Measurements from ENCODE around the gene RAPGEF1.

RAPGEF1 gene

DNA sequence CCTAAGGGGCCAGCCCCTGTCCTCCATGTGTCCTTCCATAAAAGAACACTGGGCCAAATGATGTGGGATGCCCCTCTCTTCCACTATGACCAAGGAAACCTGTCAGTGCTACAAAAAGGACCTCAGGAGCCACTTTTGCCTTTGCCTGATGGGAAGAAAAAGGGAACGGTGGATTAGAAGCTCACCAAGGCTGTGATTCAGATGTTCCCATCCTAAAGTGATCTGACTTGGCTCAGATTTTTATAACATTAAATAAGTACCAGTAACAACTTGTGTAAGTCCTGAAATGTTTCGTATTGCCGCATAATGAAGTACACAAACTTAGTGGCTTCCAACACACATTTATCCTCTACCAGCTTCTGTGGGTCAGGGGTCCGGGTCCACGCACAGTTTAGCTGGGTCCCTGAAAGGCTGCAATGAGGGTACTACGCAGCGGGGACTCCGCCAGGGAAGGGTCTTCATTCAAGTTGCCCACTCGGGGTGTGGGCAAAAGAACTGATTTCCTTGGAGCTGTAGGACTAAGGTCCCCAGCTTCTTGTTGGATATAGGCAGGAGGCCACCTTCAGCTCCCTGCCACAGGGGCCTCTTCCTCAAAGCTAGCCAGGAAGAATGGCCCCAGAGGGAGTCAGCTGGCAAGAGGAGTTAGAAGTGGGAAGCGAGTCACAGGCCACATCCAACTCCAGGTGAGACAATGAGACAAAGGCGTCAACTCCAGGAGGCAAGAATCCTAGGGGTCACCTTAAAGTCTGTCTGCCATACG lies 60.4 kb downstream of the RAPGEF1 start:
- no peak for TF ChIP-seq CTCF (IDR thresholded peaks at IDR 0.05; ENCODE audit: control insufficient read depth, extremely low read depth, insufficient read depth)
- DNase-seq (ENCODE audit: low read depth), result no peak
- no peak overlapping the region for H3K4me3 ChIP-seq (ENCODE audit: low read depth, low read length)

DNA sequence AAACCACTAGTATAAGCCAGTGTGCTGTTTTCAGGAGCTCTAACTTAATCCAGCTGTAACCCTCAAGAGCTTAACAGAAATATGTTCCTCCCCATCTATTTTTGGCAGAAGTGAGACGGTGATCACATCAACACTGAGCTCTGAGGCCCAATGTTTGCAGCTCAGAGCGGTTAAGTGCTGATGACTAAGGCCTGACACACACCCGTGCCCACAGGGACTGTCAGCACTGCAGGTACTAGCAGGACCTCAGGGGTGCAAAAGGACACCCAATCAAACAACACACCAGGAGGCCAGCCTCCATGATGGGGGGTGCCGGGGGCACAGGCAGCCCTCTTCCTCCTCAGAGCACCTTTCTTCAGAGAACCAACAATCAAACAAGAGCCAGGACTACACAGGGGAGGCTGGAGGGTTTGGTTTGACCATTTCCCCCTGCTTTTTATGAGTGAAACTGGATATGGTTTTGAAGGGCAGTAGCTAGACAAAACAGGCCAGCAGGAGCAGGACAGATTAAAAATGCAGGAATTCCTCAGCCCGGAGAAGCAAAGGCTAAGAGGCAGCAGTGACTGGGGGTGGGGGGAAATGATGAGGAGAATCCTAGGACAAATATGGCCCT lies 61.3 kb downstream of the RAPGEF1 start:
- no peak for TF ChIP-seq CTCF (IDR thresholded peaks at IDR 0.05; ENCODE audit: control insufficient read depth, extremely low read depth, insufficient read depth)
- H3K4me3 ChIP-seq (ENCODE audit: low read depth, low read length), result no peak overlapping the region
- DNase-seq (ENCODE audit: low read depth), result no peak

DNA sequence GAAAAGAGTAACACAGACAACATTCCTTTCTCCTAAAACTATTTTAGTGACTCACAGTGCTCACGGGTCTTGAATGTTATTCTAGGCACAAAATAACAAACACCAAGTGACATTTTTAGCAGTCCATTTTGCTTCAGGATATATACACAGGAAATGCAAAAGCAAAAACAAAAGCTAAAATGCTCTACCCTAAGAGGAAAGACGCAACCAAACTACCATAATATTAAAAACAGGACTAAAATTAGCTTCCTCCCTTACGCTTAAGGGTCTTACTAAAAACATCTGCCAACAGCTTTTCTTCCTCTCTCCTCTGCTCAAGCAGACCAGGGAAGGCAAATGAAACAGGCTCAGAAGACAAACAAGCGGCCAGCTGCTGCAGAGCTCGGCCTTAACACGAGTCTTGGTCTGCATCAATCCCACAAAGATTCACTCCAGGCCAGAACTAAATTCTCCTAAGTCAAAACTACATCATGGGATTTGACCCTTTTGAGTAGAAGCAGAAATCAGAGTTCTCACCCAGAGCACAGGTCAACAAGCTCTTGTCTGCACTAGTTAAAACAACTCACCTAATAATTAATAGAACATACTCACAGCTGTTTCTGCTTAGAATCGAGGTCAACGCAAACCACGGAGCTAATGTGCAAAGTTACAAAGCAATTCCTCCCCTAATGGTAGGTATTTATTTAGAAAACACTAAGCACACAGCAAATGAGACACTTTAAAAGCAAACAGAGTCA lies 62.3 kb downstream of the RAPGEF1 start:
- TF ChIP-seq CTCF (IDR thresholded peaks at IDR 0.05; ENCODE audit: control insufficient read depth, extremely low read depth, insufficient read depth), result no peak
- no peak for DNase-seq (ENCODE audit: low read depth)
- H3K4me3 ChIP-seq (ENCODE audit: low read depth, low read length), result no peak overlapping the region

- TF ChIP-seq CTCF (IDR thresholded peaks at IDR 0.05; ENCODE audit: control insufficient read depth, extremely low read depth, insufficient read depth), result no peak
- H3K4me3 ChIP-seq (ENCODE audit: low read depth, low read length), result no peak overlapping the region
- DNase-seq (ENCODE audit: low read depth), result no peak
Measured at GRCh38 chr9:131677049-131677443, 62.8 kb downstream of the RAPGEF1 start.

- no peak for TF ChIP-seq CTCF (IDR thresholded peaks at IDR 0.05; ENCODE audit: control insufficient read depth, extremely low read depth, insufficient read depth)
- no peak overlapping the region for H3K4me3 ChIP-seq (ENCODE audit: low read depth, low read length)
- no peak for DNase-seq (ENCODE audit: low read depth)
Measured at GRCh38 chr9:131676431-131676972, 63.4 kb downstream of the RAPGEF1 start.

- TF ChIP-seq CTCF (IDR thresholded peaks at IDR 0.05; ENCODE audit: control insufficient read depth, extremely low read depth, insufficient read depth), result no peak
- H3K4me3 ChIP-seq (ENCODE audit: low read depth, low read length), result no peak overlapping the region
- DNase-seq (ENCODE audit: low read depth), result no peak
Measured at GRCh38 chr9:131675437-131676022, 64.3 kb downstream of the RAPGEF1 start.
